Mucosa of rectum (tissue), 2 donors: ENCODE data around the gene SRRM3.
"Not testable (repeated sequence)": the region's sequence is repeated elsewhere in the genome, so short reads cannot be mapped to it uniquely, and the experiment has no call there.

Experiments used
- H3K27ac ChIP-seq, 2 donors: one replicate each; pipeline ENCODE4 v1.7.0; 2013; ENCODE audit warnings: inconsistent platforms in 2 of 2, low read depth in 2 of 2, low read length in 2 of 2
- H3K27me3 ChIP-seq, 2 donors: one replicate each; pipeline ENCODE4 v1.7.0; 2013; ENCODE audit warnings: low read length in 2 of 2; ENCODE audit not compliant: control insufficient read depth in 2 of 2, insufficient read depth in 2 of 2
- H3K36me3 ChIP-seq, 2 donors: one replicate each; pipeline ENCODE4 v1.7.0; 2013; ENCODE audit warnings: low read length in 2 of 2; ENCODE audit not compliant: control insufficient read depth in 2 of 2, insufficient read depth in 2 of 2
- H3K4me1 ChIP-seq, 2 donors: one replicate each; pipeline ENCODE4 v1.7.0; 2013; ENCODE audit warnings: low read length in 2 of 2, mild to moderate bottlenecking in 1 of 2; ENCODE audit not compliant: control insufficient read depth in 2 of 2, insufficient read depth in 2 of 2
- H3K4me3 ChIP-seq, 2 donors: one replicate each; pipeline ENCODE4 v1.7.0; 2013; ENCODE audit warnings: low read length in 2 of 2
- H3K9ac ChIP-seq, 2 donors: one replicate each; pipeline ENCODE4 v1.7.0; 2013; ENCODE audit warnings: low read length in 2 of 2, low read depth in 1 of 2, mild to moderate bottlenecking in 1 of 2
- H3K9me3 ChIP-seq, 2 donors: one replicate each; pipeline ENCODE4 v1.7.0; 2013; ENCODE audit warnings: low read length in 2 of 2; ENCODE audit not compliant: control insufficient read depth in 2 of 2
- donor health status: healthy.
- donor health status: Normal muscosa, but diverticular disease.

The SRRM3 gene

DNA sequence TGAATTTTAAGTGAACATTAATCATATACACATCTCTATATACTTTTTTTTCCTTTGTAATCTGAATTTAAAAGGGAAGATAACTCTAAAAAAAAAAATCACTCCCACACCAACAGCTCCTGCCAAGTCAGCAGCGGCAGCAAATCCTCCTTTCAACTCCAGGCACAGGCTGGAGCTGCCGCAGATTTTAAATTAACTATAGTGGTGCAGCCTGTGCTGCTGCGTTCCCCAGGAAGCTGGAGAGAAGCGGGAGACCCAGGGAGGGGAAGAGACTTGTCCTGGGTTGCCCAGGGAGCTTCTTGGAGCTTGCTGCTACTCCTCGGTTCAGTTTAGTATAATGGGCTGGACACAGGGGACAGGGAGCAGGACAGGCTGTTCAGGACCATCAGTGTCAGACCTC, 68.2 kb downstream of the SRRM3 start:
- H3K27me3 ChIP-seq: peaks cover 21 to 30% of the 10 kb centered on the region in 2 donors

DNA sequence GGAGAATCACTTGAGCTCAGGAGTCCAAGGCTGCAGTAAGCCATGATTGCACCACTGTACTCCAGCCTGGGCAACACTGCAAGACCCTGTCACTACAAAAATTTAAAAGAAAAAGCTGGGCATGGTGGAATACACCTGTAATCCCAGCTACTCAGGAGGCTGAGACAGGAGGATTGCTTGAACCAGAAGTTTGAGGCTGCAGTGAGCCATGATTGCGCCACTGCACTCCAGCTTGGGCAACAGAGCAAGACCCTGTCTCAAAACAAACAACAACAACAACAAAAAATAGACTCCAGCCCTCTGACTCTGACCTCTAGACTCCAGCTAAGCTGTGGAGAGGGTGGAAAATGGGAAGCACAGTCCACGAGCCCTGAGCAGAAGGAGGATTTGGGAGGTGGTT, 69.7 kb downstream of the SRRM3 start:
- not testable (repeated sequence) for H3K36me3 ChIP-seq, H3K9ac ChIP-seq, H3K9me3 ChIP-seq, H3K27ac ChIP-seq, H3K4me1 ChIP-seq, H3K4me3 ChIP-seq
- H3K27me3 ChIP-seq: peaks cover 25 to 26% of the 10 kb centered on the region in 2 donors

More for the DNA sequence above, 68.2 kb downstream of the SRRM3 start:
- Histone ChIP-seq H3K27ac (no peak overlapping the region), H3K4me1 (peaks cover 0 to 3% of the 10 kb centered on the region in 2 donors), H3K4me3 (no peak overlapping the region), H3K9me3 (no peaks in the 10 kb centered on the region), H3K9ac (no peak overlapping the region), H3K36me3 (no peaks in the 10 kb centered on the region)

DNA sequence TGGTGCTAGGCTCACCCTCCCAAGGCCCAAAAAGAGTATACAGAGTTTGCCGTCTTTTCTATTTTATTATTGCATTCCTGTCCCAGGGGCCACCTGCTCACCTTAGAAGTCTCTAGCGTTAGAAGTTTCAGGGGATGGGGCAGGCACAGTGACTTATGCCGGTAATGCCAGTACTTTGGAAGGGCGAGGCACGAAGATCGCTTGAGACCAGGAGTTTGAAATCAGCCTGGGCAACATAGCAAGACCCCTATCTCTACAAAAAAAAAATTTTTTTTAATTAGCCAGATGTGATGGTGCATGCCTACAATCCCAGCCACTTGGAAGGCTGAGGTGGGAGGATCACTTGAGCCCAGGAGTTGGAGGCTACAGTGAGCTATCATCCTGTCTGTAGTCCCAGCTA, 70.4 kb downstream of the SRRM3 start:
- no peak overlapping the region for H3K9ac ChIP-seq
- H3K27me3 ChIP-seq: peaks cover 23 to 26% of the 10 kb centered on the region in 2 donors
- H3K36me3 ChIP-seq: no peaks in the 10 kb centered on the region
- H3K4me3 ChIP-seq: no peak overlapping the region
- no peak overlapping the region for H3K27ac ChIP-seq
- H3K4me1 ChIP-seq: no peaks in the 10 kb centered on the region
- H3K9me3 ChIP-seq: no peaks in the 10 kb centered on the region

DNA sequence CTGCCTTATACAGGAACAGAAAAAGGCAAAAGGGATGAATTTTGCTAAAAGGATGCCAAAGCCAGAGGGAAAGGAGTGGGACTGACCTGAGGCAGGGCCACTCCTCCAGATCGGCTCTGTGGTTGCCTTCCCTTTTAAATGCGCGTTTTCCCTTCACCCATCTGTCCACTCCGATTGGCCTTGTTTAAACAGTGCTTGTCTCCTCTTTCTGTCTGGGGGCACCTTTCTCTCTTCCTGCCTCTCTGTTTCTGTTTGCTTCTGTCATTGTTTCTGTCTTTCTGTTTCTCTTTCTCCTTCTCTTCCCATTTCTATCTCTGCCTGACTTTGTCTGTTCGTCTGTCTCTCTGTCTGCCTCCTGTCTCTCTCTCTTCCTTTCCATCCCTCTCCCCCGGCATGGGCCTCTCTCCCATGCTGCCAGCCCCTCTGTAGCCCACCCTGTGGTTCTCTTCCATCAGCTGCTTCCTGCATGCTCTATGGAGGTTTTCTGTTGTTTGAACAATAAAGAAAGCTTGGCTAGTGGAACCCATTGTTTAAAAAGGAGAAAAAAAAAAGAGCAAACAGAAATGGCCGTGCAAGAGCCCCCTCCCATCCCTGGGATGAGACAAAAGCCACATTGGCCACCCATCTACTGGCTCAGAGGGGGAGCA, 71.3 kb downstream of the SRRM3 start:
- Histone ChIP-seq H3K36me3 (no peaks in the 10 kb centered on the region), H3K9ac (no peak overlapping the region), H3K27me3 (peaks cover 22 to 26% of the 10 kb centered on the region in 2 donors), H3K9me3 (no peaks in the 10 kb centered on the region), H3K4me3 (no peak overlapping the region), H3K4me1 (no peaks in the 10 kb centered on the region), H3K27ac (no peak overlapping the region)

DNA sequence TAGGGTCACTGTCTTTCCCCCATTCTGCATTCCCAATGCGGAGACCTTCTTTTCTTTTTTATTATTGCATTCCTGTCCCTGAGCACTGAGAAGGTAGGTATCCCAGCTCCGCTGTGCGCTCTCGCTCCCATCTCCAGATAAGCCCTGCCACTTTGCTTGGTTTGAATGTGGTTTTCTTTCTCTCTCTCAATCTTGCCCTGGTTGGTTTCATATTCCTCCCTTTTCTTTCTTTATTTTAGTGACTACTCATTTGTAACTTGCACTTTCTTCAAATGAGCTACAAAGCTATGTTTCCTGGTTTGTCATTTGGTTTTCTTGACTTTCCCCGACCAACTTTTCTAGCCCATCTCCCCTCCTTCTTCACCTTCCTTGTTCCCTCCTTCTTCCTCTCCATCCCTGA, 71.8 kb downstream of the SRRM3 start:
- Histone ChIP-seq H3K27ac (no peak overlapping the region), H3K27me3 (peaks cover 23 to 25% of the 10 kb centered on the region in 2 donors)

DNA sequence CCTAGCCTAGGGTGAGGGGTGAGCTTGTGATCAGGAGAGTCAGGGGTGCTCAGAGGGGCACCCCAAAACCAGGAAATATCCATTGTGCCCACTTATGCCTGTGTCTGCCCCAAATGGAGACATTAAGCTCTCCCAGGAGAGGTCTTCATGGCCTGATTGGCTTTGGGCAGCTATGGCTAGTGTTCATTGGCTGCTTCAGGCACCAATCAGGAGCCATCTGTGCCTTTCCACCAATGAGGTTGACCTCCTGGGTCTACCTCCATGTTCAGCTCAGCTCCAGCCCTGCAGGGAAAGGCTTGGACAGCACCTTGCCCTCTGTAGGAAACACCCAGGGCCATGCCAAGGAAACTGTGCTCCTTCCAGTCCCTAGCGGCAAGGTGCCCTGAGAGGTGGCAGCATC, 76.8 kb downstream of the SRRM3 start:
- Histone ChIP-seq H3K36me3 (no peaks in the 10 kb centered on the region), H3K4me3 (no peak overlapping the region), H3K9ac (no peak overlapping the region), H3K4me1 (no peaks in the 10 kb centered on the region), H3K27me3 (peaks cover 12 to 21% of the 10 kb centered on the region in 2 donors), H3K27ac (no peak overlapping the region), H3K9me3 (no peaks in the 10 kb centered on the region)

More for the DNA sequence above, 71.8 kb downstream of the SRRM3 start:
- Histone ChIP-seq H3K4me3 (no peak overlapping the region), H3K36me3 (no peaks in the 10 kb centered on the region), H3K4me1 (no peaks in the 10 kb centered on the region), H3K9ac (no peak overlapping the region), H3K9me3 (no peaks in the 10 kb centered on the region)

DNA sequence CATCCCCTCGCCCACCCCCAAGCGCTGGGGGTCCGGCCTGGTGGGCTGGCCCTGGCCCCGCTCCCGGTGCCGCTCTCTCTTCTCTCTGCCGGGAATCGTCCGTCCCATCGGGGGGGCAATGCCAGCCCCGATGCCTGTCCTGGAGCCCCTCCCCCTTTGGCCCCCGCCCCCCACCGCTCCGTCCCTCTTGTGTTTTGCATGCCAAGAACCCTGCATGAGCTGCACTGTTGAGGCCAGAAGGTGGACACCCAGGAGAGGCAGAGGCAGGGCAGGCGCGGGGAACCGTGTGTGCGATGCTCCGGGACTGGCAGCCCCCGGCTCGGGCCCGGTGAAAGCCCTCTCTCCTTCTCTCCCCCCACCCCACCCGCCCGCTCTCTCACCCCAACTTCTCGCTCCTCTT, 78.7 kb downstream of the SRRM3 start:
- H3K27ac ChIP-seq: no peak overlapping the region
- H3K27me3 ChIP-seq: peaks cover 17 to 23% of the 10 kb centered on the region in 2 donors
- no peaks in the 10 kb centered on the region for H3K36me3 ChIP-seq
- no peaks in the 10 kb centered on the region for H3K4me1 ChIP-seq
- H3K9me3 ChIP-seq: no peaks in the 10 kb centered on the region
- H3K4me3 ChIP-seq: no peak overlapping the region
- no peak overlapping the region for H3K9ac ChIP-seq

DNA sequence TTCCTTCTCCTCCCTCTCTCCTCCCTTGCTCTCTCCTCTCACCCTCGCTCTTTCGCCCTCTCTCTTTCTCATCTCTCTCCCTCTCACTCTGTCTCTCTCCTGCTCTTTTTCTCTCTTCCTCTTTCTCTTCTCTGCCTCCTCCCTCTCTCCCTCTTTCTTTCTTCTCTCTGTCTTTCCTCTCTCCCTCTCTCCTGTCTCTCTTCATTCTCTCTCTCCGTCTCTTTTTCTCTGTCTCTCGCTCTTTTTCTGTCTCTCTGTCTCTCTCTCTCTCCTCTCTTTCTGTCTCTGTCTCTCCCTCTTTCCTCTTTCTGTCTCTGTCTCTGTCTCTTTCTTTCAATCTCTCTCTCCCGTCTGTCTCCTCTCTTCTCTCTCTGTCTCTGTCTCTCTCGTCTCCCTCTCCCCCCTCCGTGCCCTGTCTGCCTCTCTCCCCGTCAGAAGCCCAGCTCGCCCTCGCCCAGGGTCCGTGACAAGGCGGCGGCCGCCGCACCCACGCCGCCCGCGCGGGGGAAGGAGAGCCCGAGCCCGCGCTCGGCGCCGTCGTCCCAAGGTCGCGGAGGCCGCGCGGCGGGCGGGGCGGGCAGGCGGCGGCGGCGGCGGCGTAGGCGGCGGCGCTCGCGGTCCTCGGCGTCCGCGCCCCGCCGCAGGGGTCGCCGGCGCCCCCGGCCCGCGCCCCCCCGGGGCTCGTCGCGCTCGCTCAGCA, 79.5 kb downstream of the SRRM3 start:
- Histone ChIP-seq H3K9ac (peak overlapping the region in 1 of 2 donors; percentile 38), H3K27me3 (peaks cover 17 to 22% of the 10 kb centered on the region in 2 donors), H3K4me1 (no peaks in the 10 kb centered on the region), H3K36me3 (no peaks in the 10 kb centered on the region), H3K9me3 (no peaks in the 10 kb centered on the region), H3K27ac (no peak overlapping the region), H3K4me3 (peak overlapping the region; percentile 57 to 63)

DNA sequence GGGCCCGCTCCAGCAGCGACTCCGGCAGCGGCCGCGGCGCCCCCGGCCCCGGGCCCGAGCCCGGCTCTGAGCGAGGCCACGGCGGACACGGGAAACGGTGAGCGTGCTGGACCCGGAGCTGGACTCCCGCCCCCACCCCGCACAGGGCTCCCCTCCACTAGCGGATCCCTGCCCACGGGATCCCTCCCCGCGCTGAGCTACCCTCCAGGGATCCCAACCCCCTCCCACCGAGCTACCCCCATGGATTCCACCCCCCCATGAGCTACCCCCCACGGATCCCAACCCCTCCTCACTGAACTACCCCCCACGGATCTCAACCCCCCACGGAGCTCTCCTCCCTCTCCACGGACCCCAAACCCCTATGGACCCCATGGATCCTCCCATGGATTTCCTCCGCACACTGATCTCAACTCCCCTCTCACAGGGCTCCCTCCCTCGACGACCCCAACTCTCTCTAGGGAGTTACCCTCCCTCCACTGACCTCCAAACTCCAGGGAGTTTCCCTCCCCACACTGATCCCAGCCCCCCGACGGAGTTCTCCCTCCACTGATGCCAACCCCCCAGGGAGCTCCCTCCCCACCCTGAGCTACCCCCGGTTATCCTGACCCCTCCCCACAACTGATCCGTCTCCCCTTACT, 80.1 kb downstream of the SRRM3 start:
- Histone ChIP-seq H3K27ac (no peak overlapping the region), H3K27me3 (peaks cover 17% of the 10 kb centered on the region in 2 donors), H3K9ac (no peak overlapping the region), H3K4me3 (no peak overlapping the region), H3K9me3 (no peaks in the 10 kb centered on the region), H3K4me1 (no peaks in the 10 kb centered on the region), H3K36me3 (no peaks in the 10 kb centered on the region)
